Right renal pelvis (tissue), 4 donors: Measurements from ENCODE around the gene ZGPAT. TPM values are rescaled to one million over a fixed set of nuclear protein-coding genes. Genes with fewer than 3 reads are reported as not detected.

Experiments
- DNase-seq, 4 donors: peaks; one replicate each; pipeline ENCODE4 v3.0.0-alpha.2; 2013; ENCODE audit warnings: low read depth in 4 of 4, low spot score in 3 of 4, missing footprints in 1 of 4
- polyA plus RNA-seq, 4 donors: library from polyadenylated mRNA; unstranded; fragments of 120-200 nt; gene quantifications; one replicate each; pipeline ENCODE4 v1.2.1, GENCODE V29; 2013; ENCODE audit not compliant: insufficient read length in 4 of 4

Gene ZGPAT
- polyA plus RNA-seq, 4 donors: 15.2 to 24.6 (median 18.0) TPM

DNA sequence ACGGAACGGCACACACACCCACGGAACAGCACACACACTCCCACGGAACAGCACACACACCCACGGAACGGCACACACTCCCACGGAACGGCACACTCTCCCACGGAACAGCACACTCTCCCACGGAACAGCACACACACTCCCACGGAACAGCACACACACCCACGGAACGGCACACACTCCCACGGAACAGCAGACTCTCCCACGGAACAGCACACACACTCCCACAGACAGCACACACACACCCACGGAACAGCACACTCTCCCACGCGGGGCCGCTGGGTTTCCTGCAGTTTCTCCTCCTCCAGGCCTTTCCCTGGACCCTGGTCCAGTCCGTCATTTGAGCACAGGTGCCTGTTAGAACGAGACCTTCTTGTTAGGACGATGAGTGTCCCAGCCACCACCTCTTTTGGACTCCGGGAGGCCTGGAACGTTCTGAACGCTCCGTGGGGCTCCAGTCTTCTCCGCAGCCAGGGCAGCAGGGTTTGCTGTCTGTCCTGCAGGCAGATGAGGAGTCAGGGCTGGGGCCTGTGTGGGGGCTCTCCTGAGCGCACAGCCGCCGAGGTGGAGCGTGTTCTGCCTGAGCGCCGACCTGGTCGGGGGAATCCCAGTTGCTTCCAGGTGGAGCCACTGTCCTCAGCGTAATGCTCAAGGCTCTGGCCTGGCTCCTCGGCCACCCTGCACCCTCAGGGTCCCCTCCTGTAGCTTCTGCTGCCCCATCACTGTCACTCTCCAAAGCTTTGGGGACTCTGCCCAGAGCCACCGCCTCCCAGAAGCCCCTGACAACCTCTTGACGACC is 29.0 kb upstream of the ZGPAT start:
- no peak for DNase-seq

DNA sequence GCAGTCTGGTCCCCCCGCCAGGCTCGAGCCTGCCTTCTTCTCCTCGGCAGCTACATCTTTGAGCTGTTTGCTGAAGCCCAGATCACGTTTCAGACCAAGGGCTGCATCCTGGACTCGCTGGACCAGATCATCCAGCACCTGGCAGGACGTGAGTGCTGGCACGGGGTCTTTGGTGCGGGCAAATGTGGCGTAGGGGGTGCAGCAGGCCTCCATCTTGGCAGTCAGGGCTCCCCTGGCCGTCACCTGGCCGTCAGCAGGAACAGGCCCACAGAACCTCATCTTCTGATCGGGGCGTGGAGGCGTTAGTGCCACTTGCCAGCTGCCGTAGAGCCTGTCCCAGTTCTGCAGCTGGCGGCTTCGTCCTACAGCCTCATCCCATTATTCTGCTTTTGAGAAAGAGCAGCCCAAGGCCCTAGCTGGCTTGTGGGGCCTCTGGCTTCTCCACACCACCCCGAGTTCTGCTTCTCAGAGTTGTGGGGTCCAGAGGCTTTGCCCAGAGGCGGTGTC is 28.0 kb upstream of the ZGPAT start:
- no peak for DNase-seq

DNA sequence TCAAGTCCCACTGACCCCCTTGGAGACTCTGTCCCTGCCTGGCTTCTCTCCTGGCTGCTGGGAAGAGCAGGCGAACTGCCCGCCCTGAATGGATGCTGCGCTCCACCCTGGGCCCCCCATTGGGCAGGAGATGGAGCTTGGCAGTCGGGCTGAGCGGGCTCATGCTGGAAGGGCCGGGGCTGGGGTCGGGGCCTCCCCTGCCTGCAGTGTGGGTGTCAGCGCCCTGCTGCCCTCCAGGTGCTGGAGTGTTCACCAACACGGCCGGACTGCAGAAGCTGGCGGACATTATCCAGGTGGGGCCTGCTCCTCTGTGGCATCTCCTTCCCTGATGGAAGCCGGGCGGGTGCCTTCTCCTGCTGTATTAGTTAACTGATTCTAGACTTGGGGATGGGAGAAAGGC is 27.4 kb upstream of the ZGPAT start:
- no peak for DNase-seq

DNA sequence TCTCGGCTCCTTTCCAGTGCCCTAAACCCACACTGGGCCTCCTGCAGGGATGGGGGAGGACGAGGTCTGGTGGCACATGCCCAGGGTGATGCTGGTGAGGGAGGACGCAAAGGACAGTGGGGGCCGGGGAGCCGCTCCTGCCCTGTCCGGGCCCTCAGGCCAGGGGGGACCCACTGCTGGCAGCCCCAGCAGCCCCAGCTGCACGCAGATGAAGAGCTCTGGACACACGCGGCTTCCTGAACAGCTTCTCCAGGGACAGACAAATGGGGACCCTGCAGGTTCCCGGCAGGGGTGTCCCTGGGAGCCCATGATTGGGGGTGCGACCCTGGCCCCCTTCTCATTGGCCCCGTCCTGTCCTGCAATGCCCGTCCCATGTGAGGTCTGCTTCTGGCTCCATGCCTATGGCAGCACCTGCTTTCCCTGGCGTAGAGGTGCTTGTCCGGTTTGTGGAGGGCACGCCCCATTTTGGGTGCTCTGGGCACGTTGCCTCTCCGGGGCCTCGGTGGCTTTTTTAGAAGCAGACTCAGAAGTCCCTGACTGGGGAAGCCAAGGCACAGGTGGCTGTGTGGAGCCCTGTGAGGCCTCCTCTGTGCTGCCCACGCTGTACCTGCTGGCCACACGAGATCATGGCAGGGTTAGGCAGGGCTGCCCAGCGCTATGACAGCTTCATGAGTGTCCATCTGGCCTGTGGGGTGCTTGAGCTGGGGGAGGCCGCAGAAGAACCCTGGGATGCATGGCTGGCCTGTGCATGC is 26.8 kb upstream of the ZGPAT start:
- no peak for DNase-seq

DNA sequence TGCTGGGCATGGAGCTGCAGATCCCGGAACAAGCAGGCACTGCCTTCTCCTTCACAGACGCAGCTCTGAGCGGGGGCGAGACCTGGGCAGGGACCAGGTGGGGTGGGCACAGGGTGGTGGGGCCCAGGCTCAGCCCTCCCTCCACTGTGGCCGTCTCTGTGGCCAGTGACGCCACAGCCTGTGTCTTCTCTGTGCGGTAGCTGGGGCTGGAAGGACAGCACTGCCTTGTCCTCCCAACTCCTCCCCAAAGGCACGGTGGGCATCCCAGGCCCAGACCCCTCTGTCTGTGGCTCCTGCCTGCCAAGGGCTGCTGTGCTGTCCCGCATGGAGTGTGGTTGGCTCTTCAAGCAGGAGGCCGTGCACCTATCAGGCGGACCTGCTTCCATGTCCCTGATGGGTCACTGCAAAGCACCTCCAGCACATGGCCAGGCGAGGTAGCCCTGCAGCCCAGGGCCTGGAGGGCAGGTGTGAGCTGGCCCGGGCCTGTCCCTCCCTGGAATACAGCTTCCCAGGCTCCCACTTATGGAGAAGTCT is 26.2 kb upstream of the ZGPAT start:
- DNase-seq: no peak

DNA sequence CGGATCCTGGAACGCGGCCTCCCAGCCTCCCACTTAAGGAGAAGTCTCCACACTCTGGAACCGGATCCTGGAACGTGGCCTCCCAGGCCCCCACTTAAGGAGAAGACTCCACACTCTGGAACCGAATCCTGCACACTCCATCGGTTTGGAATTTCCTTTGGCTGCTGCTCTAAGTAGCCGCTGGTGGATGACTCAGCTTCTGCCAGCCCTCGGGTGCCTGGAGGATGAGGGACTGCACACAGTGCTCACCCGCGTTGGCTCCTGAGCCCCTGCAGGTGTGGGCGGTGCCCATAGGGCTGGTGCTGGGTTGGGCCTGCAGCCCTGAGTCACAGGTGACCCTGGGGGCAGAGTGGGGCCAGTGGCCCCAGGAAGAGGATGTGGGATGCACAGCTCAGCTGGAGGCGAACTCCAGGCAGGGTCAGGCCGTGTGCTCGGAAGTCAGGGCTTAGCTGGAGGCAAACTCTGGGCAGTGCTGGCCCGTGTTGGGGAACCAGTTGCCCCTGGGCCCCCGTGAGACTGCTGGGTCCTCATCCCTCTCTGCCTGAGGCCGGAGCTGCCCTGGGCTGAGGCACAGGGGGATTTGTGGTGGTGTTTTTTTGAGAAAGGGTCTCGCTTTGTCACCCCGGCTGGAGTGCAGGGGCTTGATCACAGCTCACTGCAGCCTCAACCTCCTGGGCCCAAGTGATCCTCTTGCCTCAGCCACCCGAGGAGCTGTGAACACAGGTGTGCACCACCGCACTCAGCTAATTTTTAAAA is 25.3 kb upstream of the ZGPAT start:
- DNase-seq: no peak

DNA sequence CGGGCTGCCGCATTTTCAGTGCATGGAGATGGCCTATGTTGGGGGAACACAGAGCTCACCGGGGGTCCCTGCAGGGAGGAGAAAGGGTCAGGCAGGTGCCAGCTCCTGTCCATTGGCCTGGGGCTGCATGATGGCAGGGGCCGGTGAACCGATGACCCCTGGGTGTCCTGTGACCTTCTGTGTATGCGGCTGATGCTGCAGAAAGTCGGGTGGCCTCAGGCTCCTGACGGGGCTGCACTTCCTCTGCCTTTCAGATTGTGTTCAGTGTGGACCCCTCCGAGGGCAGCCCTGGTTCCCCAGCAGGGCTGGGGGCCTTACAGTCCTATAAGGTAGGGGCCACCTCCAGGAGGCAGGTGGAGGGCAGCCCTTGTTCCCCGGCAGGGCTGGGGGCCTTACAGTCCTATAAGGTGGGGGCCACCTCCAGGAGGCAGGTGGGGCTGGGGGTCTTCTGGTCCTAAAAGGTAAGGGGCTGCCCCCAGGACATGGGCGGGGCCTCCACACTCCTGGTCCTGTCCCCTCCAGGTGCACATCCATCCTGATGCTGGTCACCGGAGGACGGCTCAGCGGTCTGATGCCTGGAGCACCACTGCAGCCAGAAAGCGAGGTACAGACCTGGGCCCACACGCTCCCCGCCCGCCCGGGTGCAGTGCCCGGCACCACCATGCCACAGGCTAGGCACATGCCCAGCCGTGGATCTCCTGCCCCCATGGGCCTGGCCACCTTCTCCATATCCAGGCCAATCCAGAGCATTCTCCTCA is 22.4 kb upstream of the ZGPAT start:
- DNase-seq: no peak

DNA sequence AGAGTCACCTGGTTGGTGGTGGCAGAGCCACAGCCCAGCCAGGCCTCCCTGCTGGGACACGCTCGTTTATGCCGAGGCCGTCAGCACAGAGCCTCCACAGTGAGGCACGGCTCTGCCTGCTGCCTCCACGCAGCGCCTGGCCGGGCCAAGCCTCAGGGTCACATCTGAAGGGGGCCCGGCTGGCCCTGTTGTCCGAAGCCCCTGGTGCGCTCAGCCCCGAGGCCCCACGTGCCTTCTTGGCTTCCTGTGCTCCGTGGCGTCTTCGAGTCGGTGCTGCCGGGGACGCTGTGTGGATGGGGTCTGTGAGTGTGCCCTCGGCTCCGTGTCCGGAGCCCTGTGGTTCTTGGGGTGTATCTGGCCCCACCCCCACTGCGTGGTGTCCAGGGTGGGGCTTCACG is 21.7 kb upstream of the ZGPAT start:
- DNase-seq: no peak

DNA sequence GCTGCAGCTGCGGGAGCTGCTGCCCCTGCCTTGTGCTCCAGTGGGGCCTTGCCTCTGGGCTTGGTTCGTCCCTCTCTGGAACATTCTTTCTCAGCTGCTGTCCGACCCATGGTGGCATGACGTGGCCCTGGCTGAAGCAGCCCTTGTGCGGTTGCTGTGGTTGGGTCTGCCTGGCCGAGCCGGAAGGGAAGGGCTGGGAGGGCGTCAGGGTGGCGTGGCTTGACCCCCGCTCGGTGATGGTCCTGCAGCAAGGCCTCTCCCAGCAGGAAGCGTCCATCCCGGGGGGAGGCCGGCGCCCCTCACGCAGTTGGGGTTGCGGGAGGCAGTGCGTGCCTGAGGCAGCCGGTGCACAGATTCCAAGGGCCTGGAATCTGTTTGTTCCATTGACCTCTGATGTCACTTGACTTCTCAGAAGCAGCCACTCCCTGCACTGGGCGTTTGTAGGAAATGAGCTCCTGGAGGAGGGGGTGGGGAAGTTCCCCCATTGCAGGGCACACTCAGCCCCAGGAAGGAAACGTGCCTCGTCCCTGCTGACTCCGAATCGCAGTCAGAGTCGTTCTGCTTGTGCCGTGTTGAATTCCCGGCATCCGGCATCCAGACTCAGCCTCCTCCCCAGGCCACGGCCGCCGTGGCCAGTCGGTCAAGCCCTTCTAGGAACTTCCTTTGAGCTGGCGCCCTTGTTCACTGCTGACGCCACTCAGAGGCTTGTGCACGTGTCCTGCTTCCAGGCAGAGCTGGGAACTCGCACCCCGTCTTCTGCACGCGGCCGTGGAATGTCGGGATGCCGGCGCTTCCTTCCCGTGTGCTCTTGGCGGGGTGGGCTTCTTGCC is 21.1 kb upstream of the ZGPAT start:
- DNase-seq: no peak

DNA sequence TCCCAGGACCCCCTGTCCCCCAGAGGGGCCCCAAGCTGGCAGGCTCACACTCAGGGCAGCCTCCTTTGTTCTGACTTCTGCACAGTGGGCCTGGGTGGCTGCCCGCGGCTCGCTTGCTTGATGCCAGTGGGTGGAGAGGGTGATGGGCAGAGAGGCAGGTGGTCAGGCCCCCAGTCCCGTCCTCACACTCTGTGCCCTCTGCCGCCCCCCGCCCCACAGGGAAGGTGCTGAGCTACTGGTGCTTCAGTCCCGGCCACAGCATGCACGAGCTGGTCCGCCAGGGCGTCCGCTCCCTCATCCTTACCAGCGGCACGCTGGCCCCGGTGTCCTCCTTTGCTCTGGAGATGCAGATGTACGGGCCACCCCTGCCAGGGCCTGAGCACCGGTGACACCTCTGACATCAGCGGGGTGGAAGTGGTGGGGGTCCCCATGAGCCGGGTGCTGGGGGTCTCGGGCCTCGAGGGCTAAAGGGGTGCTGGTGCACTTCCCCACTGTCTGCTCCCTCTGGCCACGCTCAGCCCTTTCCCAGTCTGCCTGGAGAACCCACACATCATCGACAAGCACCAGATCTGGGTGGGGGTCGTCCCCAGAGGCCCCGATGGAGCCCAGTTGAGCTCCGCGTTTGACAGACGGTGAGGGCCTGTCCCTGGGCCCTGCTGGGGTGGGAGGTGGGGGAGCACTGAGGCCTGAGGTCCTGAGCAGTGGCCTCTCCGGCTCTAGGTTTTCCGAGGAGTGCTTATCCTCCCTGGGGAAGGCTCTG is 20.2 kb upstream of the ZGPAT start:
- DNase-seq: no peak

DNA sequence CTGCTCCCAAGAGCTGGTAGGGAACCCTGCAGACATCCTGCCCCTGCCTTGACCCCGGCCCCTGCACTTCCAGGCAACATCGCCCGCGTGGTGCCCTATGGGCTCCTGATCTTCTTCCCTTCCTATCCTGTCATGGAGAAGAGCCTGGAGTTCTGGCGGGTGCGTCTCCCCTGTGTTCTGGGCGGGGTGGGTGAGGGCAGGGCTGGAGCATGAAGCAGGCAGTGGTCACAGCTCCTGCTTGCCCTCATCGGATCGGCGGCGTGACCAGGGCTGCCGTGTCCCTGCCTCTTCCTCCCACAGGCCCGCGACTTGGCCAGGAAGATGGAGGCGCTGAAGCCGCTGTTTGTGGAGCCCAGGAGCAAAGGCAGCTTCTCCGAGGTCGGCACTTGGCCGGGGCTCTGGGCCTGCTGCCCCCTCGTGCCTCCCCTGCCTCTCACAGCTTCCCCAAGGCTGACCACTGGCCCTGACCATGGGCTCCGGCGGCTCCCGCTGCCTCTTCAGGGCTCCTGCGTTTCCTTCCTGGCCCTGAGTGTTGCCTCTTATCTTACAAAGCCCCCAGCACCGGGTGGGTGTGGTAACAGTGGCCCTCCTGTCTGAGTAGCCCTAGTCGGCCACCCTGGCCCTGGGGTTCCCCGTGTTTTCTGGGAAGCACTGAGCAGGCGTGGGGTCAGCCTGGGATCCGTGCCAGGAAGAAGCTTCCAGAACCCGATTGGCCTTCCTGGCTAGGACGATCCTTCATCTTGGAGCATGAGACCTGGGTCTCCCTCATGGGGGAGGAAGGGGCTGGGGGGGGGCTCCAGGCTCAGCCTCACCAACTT is 19.4 kb upstream of the ZGPAT start:
- no peak for DNase-seq

DNA sequence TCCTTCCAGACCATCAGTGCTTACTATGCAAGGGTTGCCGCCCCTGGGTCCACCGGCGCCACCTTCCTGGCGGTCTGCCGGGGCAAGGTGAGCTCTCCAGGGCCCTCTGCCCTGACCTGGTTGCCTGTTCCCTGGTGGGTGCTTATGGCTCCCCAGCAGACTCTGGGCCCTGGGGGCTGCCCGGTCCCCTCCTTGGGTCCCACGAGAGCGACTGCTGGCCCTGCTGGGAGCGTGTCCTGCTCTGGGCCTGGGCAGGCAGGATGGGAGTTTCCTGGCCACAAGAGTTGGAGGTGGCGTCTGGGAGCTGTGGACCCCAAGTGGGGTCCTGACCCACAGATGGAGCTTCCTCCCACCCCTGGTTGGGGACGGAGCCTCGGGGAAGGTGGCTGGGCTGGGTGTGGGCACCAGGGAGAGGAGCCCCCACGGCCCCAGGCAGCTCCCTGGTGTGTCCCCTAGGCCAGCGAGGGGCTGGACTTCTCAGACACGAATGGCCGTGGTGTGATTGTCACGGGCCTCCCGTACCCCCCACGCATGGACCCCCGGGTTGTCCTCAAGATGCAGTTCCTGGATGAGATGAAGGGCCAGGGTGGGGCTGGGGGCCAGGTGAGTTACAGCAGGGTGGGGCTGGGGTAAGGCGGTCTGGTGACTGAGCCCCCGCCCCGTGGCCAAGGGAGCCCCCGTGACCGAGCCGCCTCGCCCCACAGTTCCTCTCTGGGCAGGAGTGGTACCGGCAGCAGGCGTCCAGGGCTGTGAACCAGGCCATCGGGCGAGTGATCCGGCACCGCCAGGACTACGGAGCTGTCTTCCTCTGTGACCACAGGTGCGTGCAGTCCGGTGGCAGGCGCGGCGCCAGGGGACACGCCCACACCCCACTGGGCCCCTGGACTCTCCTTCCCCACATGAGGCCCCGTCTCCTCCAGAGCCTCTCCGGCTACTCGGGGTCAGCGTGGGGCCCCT is 18.5 kb upstream of the ZGPAT start:
- no peak for DNase-seq

DNA sequence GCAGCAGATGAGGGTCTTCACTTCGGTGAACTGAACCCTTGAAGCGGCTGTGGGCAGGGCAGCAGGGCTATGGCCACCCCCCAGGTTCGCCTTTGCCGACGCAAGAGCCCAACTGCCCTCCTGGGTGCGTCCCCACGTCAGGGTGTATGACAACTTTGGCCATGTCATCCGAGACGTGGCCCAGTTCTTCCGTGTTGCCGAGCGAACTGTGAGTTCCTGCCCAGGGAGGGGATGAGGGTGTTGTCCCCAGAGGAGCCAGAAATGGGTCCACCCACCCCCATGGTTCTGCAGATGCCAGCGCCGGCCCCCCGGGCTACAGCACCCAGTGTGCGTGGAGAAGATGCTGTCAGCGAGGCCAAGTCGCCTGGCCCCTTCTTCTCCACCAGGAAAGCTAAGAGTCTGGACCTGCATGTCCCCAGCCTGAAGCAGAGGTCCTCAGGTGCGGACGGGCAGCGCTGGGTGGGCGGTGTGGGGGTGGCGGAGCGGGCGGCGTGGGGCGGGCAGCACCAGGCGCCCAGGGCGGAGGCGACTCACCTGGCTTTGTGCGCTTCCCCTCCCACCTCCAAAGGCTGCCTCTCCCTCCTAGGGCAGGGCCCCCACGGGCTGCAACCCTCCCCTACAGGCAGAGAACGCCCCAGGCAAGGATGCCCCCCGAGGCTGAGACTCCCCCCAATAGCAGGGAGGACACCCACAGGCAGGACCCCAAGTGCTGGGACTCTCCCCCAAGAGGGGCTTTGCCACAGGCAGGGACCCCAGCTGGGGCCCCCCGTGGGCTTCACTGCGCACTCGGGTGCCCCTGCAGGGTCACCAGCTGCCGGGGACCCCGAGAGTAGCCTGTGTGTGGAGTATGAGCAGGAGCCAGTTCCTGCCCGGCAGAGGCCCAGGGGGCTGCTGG is 17.6 kb upstream of the ZGPAT start:
- DNase-seq: no peak

DNA sequence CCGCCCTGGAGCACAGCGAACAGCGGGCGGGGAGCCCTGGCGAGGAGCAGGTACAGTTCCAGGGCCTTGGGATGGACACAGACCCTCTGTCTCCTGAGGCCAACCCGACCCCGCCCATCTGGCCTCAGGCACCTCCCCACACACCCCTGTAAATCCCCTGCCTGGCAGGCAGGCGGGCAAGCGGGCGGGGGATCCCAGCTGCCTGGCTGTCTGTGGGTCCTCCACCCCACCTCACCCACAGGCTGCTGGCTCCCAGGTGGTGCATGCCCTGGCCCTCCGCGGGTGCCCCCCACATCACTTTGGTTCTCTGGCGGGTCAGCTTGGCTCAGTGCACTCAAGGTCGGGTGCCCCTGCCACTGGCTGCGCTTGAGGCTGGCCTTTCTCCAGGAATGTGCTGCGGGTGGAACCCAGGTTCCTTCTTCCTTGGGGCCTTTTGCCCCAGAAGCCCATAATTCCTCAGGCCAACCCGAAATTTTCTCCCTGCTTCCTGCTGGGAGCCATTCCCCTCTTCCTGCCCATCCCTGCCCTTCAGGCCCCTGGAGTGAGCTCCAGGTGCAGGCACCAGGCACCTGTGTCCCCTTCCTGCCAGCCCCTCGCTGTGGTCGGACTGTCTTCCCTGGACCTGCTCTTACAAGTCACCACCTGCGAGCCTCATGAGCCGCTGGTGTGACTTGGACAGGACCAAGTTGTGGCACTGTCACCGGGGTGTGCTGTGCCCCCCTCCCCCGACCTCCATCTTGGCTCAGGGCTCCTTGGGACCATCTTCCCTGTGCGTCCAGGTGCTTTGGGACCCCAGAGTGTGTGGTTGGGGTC is 16.7 kb upstream of the ZGPAT start:
- DNase-seq: no peak
